NCI-H1417 treated with DMSO at 0.1 percent for 48 hours (cell line): ENCODE data around the gene NFKBIZ.
"Not testable (repeated sequence)": the region's sequence is repeated elsewhere in the genome, so short reads cannot be mapped to it uniquely, and the experiment has no call there.

ENCODE experiments used
- DNase-seq: peaks from one replicate; lab custom pipeline; 2025; lab: John Stamatoyannopoulos, UW

Gene NFKBIZ

DNA sequence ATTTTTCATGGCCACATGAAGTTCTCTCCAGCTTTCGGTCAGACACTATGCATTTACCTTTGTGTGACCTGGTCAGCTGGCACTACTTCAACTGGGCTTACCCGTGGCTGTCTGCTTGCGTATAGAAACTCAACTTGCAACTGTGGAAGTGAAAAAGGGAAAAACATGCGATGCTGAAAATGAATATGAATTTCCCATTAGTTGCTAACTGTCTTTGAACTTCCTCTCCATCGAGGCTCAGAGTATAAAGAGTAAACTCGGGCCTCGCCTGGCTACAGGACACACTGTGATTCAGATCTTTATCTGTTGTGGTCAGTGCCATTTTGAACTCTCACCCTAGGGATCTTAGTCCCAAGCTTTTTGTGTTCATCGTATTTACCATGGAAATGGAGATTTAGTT, 26.8 kb downstream of the NFKBIZ start:
- no peak for DNase-seq

DNA sequence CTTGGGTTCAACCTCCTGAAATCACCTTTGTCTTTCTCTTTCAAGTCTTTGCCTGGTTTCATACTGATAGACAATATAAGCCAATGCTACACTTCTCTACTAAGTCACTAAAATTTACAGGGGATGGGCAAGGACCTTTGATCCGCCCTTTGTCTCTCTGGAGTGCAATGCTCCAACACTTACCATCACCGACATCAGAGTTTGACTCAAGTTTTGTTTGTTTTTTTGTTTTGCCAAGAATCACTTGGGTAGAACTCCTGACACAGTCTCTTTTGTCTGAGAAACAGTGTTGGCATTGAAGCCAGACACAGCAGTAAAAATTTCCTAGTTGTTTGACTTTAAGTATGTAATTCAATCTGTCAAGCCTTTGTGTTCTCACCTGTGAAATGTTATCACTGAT, 29.3 kb downstream of the NFKBIZ start:
- DNase-seq = no peak

DNA sequence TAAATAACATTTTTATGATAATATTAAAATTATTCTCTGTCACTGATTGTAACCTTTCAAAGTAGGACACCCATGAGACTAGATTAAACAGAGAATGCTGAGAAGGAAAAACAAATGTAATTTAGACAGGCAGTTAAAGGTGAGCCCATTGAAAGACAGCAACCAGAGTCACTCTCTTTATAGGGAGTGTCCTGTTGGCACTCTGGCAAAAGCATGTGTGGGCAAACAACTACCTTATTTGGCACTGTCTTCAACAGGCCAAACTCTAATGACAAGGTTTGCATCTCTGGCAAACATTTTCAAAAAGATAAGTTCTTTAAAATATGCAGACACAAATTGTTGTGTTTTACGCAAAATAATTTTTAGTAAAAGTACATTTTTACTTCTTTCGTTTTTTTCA, 29.8 kb downstream of the NFKBIZ start:
- no peak for DNase-seq

DNA sequence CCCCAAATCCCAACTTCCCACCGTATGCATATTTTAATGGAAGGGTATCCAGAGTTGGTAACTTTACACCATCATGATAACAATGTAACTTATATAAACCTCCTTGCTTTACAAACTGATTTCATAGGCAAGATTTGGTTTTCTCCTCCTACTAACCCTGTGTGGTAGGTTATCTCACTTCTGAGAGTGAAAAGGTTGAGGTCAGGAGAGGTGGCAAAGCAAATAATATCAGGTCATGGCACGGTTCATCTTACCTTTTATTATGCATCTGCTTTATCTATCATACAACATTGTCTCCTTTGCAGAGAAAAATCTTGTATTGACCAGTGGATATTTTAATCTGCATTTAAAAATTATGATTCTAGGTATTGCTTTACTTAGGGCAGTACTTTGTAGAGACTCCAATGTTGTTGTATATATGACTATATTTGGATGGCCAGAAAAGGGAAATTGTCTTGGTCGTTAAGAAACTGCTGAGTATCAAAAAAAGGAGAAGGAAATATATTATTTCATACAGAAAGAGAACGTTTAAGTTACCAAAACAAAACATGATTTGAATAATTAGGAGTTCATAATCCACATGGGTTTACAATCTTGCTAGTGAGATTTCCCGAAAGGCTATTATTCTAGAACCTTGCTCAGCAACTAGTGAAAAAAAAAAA, 30.4 kb downstream of the NFKBIZ start:
- no peak for DNase-seq

DNA sequence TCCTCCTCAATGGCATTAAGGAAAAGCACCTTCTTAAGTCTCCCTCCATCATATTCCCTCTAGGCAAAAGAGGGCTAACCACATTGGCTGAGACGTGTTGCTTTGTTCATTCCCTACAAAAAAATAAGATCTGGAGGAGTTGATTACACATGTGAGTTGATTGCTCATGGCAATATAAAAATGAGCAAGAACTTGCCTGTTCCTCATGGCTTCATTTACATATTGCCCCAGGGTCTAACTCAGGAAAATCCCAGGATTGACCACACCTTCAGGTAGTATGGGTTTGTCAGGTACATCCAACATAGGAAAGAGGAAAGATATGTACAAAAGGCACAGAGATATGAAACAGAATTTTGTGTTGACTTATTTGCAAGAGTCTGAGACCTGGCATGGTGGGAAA, 35.5 kb downstream of the NFKBIZ start:
- DNase-seq = no peak

DNA sequence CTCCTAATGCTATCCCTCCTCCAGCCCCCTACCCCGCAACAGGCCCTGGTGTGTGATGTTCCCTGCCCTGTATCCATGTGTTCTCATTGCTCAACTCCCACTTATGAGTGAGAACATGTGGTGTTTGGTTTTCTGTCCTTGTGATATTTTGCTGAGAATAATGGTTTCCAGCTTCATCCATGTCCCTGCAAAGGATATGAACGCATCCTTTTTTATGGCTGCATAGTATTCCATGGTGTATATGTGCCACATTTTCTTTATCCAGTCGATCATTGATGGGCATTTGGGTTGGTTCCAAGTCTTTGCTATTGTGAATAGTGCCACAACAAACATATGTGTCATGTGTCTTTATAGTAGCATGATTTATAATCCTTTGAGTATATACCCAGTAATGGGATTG, 36.3 kb downstream of the NFKBIZ start:
- DNase-seq = not testable (repeated sequence)

DNA sequence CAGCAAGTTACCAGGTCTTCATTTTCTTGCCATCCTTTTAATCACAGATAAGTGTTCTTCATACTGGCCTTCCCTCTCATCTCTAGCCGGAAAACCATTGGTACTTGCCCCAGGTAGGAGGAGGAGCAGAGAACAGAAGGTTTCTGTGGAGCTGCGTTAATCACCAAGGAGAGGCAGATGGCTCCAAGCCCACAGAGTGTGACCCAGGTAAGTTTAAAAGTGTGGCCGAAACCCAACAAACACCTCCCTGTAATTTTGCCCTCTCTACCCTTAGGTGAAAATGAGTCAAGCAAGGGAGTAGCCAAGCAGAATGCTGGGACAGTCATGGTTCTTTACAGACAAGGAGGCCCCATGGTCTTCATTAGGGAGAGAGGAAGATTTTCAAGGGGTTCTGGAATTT, 37.3 kb downstream of the NFKBIZ start:
- no peak for DNase-seq

DNA sequence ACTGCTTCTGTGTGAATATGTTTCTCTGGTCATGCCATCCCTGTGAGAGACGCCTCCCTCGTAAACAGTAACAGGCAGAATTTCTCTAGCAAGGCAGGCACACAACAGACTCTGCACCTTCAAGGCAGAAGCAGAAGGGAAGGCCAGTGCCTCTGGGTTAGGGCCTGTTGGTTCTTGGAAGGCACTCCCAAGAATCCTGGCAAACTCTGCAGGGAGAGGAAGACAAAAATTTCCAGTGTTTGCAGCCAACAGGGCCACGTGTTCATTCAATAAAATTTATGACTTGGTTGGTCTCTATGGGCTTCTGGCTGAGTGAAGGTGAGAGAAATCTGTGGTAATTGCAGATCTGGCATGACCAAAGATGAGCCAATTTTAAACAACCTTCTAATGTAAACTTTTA, 39.3 kb downstream of the NFKBIZ start:
- no peak for DNase-seq

DNA sequence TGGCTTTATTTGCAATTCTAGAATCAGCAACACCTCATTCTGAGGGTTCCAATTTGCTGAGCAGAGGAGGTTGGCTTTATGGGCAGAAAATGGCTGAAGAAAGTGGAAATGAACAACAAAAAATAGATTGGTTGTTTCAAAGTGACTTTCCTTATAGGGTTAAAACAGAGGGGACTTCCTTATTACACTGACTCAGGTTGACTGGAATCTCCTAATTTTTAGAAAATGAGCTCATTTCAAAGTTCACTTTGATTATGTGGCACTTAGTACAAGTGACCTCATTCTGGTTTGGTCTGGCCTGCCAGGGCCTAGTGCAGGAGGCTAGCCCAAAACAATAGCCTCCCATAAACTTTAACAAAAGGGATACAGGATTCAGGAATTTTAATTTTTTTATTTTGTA, 41.4 kb downstream of the NFKBIZ start:
- DNase-seq = no peak

DNA sequence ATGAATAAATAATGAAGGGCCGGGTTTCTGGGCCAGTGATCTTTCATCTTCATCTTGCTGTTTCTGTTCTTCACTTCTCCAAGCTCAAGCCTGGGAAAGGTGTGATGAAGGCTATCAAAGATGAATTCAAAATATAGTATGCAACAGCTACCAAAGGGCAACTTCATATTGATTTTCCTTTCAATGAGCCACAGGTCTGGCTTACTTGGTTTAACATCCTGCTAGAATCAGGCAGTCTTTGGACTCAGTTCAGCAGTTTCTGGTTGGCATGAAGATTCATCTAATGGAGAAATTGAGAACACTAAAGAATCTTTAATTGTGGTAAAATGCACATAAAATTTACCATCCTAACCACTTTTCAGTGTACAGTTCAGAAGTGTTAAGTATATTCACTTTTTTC, 43.3 kb downstream of the NFKBIZ start:
- DNase-seq = no peak

DNA sequence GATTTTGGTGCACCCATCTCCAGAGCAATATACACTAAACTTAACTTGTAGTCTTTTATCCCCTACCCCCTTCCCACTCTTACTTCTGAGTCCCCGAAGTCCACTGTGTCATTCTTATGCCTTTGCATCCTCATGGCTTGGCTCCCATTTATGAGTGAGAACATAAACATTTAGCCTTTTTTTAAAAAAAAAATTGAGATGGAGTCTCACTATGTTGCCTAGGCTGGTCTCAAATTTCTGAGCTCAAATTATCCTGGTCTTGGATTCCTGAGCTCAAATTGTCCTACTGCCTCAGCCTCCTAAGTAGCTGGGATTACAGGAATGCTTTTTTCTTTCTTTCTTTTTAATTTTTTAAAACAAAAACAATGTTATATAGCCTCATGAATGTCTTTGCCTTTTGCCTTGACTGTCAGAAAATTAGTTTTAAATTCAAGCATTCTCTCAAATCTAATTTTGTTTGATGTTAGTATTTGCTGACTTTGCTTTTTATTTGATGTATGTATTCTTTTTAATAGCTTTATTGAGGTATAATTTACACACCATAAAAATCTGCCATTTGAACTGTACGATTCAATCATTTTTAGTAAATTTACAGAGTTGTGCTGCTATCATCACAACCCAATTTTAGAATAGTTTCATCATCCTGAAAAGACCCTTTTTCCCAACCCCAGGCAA, 46.9 kb downstream of the NFKBIZ start:
- no peak for DNase-seq

DNA sequence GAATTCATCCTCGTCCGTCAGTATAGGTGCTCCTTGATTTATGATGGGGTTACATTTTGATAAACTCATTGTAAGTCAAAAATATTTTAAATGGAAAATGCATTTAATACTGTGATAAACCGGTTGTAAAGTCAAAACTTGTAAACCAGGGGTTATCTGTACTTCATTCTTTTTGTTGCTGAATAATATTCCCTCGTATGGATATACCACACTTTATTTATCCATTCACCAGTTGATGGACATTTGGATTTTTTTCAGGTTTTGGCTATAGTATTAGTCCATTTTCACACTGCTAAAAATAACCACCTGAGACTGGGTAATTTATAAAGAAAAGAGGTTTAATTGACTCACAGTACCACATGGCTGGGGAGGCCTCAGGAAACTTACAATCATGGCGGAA, 47.7 kb downstream of the NFKBIZ start:
- no peak for DNase-seq

DNA sequence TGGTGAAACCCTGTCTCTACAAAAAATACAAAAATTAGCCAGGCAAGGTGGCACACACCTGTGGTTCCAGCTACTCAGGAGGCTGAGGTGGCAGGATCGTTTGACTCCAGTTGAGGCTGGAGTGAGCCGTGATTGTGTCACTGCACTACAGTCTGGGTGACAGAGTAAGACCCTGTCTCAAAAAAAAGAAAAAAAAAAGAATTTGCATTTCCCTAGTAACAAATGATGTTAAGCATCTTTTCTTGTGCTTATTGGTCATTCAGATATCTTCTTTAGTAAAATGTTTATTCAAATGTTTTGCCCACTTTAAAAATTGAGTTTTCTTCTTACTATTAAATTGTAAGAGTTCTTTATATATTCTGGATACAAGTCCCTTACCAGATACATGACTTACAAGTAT, 48.7 kb downstream of the NFKBIZ start:
- DNase-seq = no peak

DNA sequence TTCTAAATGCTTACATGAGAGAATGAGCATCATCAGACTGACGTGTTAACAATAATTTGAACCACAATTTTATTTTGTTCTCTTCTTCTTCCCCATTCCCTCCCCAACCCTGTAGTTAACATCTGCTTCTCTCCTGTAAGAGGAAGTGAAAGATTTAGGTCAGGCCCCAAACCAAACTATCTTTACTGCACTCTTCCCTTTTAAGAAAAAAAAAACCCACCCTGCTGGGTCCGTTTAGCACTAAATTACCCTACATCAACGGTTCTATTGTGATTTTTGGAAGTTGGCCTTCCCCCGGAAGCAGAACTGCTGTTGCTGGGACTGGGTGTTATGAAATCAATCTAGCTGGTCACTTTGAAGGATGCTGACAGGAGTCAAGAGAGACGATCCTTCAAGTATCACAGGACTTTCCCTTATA, 49.4 kb downstream of the NFKBIZ start:
- DNase-seq = no peak

DNA sequence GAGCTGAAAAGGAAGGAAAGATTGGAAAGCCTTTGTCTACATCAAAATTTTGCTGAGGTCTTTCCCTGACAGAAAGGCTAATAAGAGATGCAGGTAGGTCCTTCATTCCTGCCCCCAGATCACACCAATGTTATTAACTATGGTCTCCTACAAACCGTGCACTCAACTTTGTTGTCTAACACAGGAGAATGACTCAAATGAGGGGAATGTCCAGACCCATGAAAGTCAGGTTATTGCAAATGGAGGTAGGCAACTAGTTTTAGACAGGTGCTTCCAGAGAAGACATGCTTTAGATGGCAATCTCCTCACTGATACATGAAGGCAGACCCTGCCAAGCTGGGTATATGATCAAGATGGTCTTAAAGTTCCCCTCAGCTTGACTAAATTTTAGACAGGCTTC, 51.0 kb downstream of the NFKBIZ start:
- DNase-seq = no peak

DNA sequence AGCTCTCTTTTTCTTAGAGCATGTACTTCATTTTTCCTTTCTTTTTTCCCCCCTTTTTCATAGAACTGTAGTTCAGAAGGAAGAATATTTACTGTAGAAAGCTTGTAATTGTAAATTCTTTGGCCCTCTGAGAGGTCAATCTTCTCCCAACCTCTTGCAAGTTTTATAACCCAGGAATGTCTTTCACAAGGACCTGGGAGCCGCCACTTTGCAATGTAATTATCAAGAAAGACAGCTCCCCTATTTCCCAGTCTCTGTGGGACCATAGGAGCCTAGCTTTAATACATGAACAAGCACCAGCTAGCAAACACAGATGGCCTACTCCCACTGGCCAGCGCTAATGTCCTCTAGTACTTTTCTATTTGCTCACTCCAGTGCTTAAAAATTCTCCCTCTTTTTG, 51.4 kb downstream of the NFKBIZ start:
- no peak for DNase-seq

DNA sequence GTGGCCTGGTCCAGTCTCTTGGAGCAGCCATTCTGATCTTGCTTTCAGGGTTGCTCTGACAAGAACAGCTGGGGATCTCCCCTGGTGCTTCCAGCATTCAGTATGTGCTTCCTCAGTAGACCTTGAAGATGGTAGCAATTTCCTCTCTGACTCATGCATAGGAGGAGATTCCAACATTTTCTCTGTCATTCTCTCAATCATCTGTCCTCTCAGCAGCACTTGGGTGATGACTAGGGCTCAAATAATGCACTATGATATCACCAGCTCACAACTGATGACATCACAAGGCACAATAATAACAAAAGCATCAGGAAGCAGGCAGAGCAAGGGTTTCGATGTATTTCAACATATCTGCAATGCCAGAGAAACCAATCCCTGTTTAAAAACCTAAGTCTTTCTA, 52.7 kb downstream of the NFKBIZ start:
- no peak for DNase-seq

DNA sequence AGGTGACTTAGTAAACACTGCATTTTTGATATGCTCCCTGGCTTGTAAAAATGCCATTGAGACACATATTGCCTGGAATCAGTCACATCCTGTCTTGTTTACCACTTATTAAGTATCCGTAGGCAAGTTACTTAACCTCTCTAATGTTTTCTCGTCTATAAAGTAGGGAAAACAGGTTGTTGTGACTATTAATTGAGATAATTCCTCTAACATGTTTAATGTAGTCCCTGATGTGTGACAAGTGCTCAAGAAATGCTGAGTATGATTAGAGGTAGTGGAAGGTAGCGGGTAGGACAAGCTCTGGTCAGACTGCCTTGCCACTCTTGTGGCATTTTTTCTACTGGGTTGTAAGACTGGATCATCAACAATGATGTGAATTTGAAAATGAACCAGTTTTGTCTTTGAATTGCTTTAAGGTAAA, 54.1 kb downstream of the NFKBIZ start:
- DNase-seq = no peak

DNA sequence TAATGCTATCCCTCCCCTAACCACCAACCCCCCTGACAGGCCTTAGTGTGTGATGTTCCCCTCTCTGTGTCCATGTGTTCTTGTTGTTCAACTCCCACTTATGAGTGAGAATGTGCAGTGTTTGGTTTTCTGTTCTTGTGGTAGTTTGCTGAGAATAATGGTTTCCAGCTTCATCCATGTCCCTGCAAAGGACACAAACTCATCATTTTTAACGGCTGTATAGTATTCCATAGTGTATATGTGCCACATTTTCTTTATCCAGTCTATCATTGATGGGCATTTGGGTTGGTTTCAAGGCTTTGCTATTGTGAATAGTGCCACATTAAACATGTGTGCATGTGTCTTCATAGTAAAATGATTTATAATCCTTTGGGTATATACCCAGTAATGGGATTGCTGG, 56.3 kb downstream of the NFKBIZ start:
- DNase-seq = not testable (repeated sequence)
